Erythroblast (primary cell): ENCODE measurements around the gene STARD5.

Experiments used
- GATA1 ChIP-seq: IDR thresholded peaks from 2 replicates; pipeline ENCODE4 v1.6.1; 2011; ENCODE audit warnings: low read depth, mild to moderate bottlenecking, control low read depth, low read length, moderate library complexity
- POLR2A ChIP-seq: IDR thresholded peaks from 2 replicates; pipeline ENCODE4 v1.6.1; 2011; ENCODE audit warnings: mild to moderate bottlenecking, low read length

GRCh38 chr15:81276967-81277366 lies 47.0 kb downstream of the STARD5 start:
- TF ChIP-seq POLR2A (no peak), GATA1 (no peak)
